ENCODE measurements around the gene ZDHHC24.

- TF ChIP-seq, protein P1, sequence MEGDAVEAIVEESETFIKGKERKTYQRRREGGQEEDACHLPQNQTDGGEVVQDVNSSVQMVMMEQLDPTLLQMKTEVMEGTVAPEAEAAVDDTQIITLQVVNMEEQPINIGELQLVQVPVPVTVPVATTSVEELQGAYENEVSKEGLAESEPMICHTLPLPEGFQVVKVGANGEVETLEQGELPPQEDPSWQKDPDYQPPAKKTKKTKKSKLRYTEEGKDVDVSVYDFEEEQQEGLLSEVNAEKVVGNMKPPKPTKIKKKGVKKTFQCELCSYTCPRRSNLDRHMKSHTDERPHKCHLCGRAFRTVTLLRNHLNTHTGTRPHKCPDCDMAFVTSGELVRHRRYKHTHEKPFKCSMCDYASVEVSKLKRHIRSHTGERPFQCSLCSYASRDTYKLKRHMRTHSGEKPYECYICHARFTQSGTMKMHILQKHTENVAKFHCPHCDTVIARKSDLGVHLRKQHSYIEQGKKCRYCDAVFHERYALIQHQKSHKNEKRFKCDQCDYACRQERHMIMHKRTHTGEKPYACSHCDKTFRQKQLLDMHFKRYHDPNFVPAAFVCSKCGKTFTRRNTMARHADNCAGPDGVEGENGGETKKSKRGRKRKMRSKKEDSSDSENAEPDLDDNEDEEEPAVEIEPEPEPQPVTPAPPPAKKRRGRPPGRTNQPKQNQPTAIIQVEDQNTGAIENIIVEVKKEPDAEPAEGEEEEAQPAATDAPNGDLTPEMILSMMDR (IDR thresholded peaks at IDR 0.05) = no peak
- no peak for TF ChIP-seq POLR2A (IDR thresholded peaks at IDR 0.05)
Observed at GRCh38 chr11:66593303-66593635, 47.4 kb upstream of the ZDHHC24 start.
